NCI-H2029 (cell line): Measurements from ENCODE around the gene KLF15.

Experiments used
- DNase-seq: peaks from one replicate; lab custom pipeline; 2025; lab: John Stamatoyannopoulos, UW

Gene KLF15

GRCh38 chr3:126320517-126321293, 36.5 kb downstream of the KLF15 start:
- no peak for DNase-seq

- no peak for DNase-seq
These were observed 37.4 kb downstream of the KLF15 start for GRCh38 chr3:126319701-126320295.

- DNase-seq: no peak
These were observed 39.9 kb downstream of the KLF15 start for GRCh38 chr3:126317029-126317996.

- DNase-seq: no peak
These were observed 40.7 kb downstream of the KLF15 start for GRCh38 chr3:126316501-126316939.

- DNase-seq: no peak
These were observed 41.2 kb downstream of the KLF15 start for GRCh38 chr3:126316031-126316461.

- DNase-seq: no peak
These were observed 42.2 kb downstream of the KLF15 start for GRCh38 chr3:126314790-126315658.

GRCh38 chr3:126314305-126314789, 42.9 kb downstream of the KLF15 start:
- DNase-seq: no peak

- DNase-seq: no peak
These were observed 43.5 kb downstream of the KLF15 start for GRCh38 chr3:126313580-126314304.

- no peak for DNase-seq
These were observed 44.0 kb downstream of the KLF15 start for GRCh38 chr3:126313166-126313565.

GRCh38 chr3:126312341-126312740, 44.9 kb downstream of the KLF15 start:
- no peak for DNase-seq

- no peak for DNase-seq
These were observed 45.8 kb downstream of the KLF15 start for GRCh38 chr3:126311338-126311978.

- DNase-seq: no peak
These were observed 46.4 kb downstream of the KLF15 start for GRCh38 chr3:126310816-126311215.

GRCh38 chr3:126309861-126310655, 47.1 kb downstream of the KLF15 start:
- no peak for DNase-seq

- DNase-seq: no peak
These were observed 48.0 kb downstream of the KLF15 start for GRCh38 chr3:126309165-126309564.

GRCh38 chr3:126308394-126309125, 48.6 kb downstream of the KLF15 start:
- DNase-seq: no peak

GRCh38 chr3:126307591-126308393, 49.4 kb downstream of the KLF15 start:
- DNase-seq: no peak

- DNase-seq: no peak
These were observed 50.2 kb downstream of the KLF15 start for GRCh38 chr3:126306888-126307482.
